HG03066 (cell line): ENCODE measurements around the gene TMEM171.

Experiments used
- ATAC-seq: cut with Tn5 transposase; IDR thresholded peaks from one replicate; pipeline ENCODE4 v1.9.1; 2021; ENCODE audit warnings: low read depth; ENCODE audit not compliant: unreplicated experiment

TMEM171 gene

DNA sequence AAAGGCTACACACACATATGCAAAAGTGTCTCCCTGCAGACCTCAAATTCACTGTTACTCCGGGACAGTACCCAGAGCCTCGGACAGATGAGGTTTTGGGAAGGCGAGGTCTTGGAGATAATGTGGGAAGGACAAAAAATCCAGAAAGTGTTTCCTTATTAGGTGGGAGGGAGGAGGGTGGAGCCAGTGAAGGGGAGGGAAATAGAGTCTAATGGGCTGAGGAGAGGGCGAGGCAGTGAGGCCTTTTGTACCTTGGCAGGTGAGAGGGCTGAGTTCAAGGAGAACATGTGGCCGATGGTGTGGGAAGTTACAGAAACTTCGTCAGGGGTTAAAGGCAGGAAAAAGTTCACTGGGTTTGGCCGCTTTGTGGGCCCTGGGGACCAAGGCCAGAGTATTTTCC, 30.5 kb downstream of the TMEM171 start:
- no peak for ATAC-seq

DNA sequence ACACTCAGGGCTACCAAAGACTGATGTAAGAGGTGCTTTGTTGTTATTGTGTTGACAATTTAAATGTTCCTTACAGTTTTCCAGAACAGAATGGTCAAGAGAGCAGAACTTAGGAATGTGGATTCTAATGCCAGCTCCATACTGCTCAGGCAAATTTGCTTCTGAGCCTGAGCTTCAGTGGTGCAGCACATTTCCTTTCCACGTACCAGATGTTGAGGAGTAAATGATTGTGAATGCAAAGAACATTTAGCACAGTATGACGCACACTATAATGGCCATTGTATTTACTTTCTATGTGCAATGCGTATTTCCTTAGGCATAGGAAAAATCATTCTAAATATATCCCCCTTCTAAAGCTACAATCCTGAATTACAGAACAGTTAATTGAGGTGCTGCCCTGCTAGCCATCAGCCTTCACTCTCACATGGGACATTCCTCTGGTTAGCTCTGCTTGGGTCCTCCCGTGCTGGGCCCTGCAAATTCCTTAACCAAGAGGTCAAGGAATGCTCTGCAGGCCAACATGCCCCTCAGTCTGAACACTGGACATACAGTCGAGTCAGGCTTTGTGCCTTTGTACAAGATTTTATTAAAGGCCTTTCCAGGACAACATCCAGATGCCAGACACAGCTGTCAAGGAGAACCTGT, 31.5 kb downstream of the TMEM171 start:
- no peak for ATAC-seq

- ATAC-seq: no peak
Observed at GRCh38 chr5:73152411-73153388, 32.3 kb downstream of the TMEM171 start.

DNA sequence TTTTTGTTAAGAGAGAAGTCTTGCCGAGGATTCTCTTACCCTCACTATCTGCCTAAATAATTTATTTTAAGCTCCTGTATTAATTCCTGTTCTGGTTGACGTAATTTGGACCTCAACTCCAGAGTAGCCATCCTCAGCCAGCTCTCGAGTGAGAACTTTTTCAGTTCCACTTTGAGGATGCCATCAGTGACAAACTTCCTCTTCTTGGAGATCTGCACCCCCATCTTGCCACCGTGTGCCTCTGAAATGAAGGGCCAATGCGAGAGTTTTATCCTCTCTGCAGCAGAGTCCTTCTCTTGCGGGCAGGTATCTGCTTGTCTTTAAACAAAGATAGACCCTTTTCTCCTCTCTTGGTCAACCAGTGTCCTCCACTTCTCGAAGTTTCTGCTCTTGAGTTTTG, 33.1 kb downstream of the TMEM171 start:
- ATAC-seq: no peak

DNA sequence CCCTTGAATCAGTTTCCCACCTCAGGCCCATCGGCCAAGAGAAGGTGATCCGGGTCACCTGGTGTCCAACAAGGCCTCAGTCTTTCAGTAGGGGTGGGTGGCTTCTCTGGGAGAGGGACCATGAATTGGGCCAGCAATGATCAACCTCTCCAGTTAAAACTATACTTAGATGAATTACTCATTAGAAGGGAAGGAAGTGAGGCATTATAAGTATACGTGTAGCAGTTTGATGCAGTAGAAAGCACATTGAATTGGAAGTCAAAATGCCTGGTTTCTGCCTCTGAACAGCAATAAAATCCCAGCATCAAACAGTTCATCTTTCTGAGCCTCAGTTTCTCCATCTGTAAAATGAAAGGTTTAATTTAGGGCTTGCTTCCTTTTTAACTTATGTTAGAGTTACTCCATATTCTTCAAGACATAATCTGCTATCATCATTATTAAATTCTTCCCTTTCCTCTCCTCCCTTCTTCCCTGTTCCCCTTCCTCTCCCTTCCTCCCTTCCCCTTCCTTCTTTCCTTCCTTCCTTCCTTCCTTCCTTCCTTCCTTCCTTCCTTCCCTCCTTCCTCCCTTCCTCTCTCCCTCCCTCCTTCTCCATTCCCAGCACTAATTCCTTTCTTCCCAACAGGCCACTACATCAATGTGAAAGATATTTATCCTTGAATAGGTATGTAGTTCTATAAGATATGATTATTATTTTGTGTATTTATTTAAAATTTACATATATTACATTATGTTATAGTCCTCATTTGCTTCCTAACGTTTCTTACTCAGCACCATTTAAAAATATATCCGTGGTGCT, 34.0 kb downstream of the TMEM171 start:
- ATAC-seq: no peak

GRCh38 chr5:73155271-73156222, 35.2 kb downstream of the TMEM171 start:
- no peak for ATAC-seq

DNA sequence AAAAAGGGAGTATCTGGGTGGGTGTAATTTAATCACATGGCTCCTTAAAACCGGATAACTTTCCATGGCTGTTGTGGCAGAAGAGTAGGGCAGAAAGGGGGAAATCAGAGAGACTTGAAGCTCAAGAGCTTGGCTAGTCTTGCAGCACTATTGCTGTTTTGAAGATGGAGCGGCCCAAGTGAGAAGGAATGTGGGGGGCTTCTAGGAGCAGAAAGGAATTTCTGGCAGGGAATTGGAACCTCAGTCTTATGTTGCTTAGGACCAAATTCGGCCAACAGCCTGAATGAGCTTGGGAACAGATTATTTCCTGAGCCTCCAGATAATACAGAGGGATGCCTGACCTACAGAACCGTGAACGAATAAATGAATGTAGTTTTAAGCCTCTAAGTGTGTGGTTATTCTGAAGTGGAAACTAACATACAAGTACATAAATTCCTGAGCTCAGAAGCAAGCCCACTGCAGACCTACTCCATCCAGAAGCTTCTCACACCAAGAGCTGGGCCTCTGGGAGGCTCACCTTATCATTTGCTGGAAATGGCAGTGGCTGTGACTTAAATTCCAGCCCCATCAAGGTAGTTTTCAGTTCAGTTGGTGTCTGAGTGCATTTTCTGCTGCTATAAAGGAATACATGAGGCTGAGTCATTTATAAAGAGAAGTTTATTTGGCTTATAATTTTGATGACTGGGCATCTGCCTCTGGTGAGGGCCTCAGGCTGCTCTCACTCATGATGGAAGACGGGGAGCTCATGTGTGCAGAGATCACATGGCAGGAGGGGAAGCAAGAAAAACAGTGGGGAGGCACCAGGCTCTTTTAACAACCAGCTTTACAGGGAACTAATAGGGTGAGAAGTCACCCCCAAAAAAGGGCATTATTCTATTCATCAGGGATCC, 37.3 kb downstream of the TMEM171 start:
- no peak for ATAC-seq

- ATAC-seq: no peak
Observed at GRCh38 chr5:73158313-73158712, 37.9 kb downstream of the TMEM171 start.

GRCh38 chr5:73160239-73160671, 39.9 kb downstream of the TMEM171 start:
- no peak for ATAC-seq

DNA sequence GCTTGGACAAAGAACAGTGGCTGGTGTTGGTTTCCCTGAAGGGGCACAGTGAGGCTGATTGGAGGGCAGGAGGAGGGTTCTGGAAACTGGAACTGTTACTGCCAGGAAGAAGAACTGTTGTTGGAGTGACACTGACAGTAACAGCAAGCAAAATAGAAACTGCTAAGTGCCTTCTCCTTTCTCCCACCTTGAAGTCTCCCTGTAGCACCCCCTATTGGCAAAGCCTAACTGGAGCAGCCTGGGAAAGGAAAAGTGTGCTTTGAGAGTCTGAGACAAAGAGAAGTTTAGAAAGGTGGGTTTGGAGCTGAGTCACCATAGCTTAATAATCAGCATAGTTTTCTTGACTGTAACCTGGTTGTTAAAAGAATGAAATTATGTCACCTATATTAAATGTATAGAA, 50.1 kb downstream of the TMEM171 start:
- no peak for ATAC-seq

DNA sequence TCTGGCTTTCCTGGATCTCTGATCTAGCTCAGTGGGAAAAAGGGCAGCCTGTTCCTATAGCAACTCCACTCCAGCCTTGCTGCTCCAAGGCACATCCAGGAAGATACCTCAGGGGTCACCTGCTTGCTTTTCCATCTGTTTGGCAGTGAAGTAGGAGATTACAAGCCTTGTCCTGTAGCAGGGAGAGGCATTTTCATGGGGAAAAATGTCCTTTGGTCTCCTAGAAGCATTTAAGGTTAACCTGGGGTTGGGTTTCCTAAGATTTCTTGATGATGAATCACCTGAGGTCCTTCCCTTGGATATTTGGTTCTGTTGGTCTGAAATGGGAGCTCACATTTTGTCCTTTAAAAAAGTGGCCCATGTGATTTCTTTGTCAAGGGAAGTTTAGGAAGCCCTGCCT, 51.1 kb downstream of the TMEM171 start:
- ATAC-seq: no peak

- ATAC-seq: no peak
Observed at GRCh38 chr5:73172951-73173350, 52.6 kb downstream of the TMEM171 start, which contains the start of gene TMEM174. Gene TMEM174, plus strand, starts transcription at chr5:73173193. Its CDS starts 51 bp downstream, at chr5:73173244.

GRCh38 chr5:73174100-73174815, 53.9 kb downstream of the TMEM171 start:
- no peak for ATAC-seq

DNA sequence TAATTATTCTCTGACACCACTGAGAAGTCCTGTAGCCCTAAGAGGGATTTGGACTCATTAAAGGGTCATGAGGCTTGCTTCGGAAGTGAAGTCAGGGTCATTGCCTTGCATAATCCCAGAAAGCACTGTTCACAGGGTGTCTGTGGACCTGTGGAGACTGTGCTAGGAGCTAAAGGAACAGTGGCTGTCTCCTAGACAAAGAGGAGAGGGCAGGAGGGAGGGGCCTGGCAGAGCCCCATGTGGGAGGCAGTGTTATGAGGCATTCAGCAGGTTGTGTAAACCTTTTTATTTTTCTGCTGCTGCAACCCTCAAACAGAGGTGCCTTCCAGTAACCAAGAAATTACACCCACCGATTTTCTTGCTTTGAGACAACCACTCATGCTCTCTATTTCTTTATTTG, 55.9 kb downstream of the TMEM171 start:
- no peak for ATAC-seq

- no peak for ATAC-seq
Observed at GRCh38 chr5:73178265-73178664, 57.9 kb downstream of the TMEM171 start.

- ATAC-seq: no peak
Observed at GRCh38 chr5:73179730-73180129, 59.4 kb downstream of the TMEM171 start.

DNA sequence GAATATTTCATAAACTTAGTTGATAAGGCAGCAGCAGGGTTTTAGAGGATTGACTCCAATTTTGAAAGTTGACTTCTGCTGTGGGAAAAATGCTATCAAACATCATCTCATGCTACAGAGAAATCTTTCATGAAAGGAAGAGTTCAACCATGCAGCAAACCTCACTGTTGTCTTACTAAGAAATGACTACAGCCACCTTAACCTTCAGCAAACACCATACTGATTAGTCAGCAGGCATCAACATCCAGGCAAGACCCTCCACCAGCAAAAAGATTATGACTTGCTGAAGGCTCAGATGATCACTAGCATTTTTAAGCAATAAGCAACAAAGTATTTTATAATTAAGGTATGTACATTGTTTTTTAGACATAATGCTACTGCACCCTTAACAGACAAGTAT, 60.2 kb downstream of the TMEM171 start:
- ATAC-seq: no peak
